HG02623 (cell line): Measurements from ENCODE around the gene CCDC167.

ENCODE experiments used
- ATAC-seq: cut with Tn5 transposase; IDR thresholded peaks from one replicate; pipeline ENCODE4 v1.9.1; 2021; ENCODE audit warnings: moderate library complexity; ENCODE audit not compliant: unreplicated experiment

Gene CCDC167

GRCh38 chr6:37435373-37435772 is 64.3 kb downstream of the CCDC167 start:
- ATAC-seq = no peak

- ATAC-seq = peak; percentile 22
Measured at GRCh38 chr6:37433657-37434271, 65.9 kb downstream of the CCDC167 start.
